Ureter (tissue), 1 donor: Measurements from ENCODE around the gene NCOR2. TPM values are rescaled to one million over a fixed set of nuclear protein-coding genes. Genes with fewer than 3 reads are reported as not detected.

Experiments
- DNase-seq: peaks from one replicate; pipeline ENCODE4 v3.0.0-alpha.2; 2020; ENCODE audit warnings: low spot score
- total RNA-seq: library from RNA; stranded (reverse); gene quantifications from one replicate; pipeline ENCODE4 v1.2.4, GENCODE V29; 2023
- donor health status: DM: yes; HTN: yes; CAD: no.

Gene NCOR2
- total RNA-seq: 200 TPM

DNA sequence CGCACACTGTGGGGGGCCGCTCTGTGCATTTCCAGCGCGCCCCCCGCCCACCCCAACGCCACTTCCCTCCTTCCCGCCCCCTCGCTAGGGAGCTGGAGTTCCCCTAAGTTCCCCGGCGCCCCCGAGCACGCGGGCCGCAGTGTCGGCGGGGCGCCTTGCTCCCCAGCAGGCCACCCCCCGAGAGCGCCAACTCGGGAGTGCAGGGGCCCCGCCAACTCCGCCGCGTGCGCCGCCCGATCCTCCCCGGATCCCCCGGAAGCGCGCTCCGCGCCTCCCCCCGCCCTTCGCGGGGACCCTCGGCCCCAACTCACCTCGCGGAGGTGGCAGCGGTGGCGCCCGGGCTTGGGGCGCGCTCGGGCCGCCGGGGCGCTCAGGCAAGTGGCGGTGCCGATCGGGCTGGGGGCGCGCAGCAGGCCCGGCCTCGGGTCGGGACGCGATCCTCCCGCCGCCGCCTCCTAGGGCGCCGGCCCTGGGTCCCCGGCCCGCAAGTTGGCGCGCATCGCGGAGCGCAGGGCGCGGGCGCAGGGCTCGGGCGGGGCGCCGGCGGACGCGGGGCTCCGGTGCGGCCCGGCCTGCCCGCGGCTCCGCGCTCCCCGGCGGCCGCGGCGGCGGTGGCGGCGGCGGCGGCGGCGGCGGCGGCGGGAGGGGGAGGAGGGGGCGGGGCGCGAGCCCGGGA lies at the start of gene NCOR2:
NCOR2 (minus strand) TSS at position 616 of the 676 bp plus-strand sequence. CDS start 72,361 bp downstream, outside the sequence.
- DNase-seq: no peak

DNA sequence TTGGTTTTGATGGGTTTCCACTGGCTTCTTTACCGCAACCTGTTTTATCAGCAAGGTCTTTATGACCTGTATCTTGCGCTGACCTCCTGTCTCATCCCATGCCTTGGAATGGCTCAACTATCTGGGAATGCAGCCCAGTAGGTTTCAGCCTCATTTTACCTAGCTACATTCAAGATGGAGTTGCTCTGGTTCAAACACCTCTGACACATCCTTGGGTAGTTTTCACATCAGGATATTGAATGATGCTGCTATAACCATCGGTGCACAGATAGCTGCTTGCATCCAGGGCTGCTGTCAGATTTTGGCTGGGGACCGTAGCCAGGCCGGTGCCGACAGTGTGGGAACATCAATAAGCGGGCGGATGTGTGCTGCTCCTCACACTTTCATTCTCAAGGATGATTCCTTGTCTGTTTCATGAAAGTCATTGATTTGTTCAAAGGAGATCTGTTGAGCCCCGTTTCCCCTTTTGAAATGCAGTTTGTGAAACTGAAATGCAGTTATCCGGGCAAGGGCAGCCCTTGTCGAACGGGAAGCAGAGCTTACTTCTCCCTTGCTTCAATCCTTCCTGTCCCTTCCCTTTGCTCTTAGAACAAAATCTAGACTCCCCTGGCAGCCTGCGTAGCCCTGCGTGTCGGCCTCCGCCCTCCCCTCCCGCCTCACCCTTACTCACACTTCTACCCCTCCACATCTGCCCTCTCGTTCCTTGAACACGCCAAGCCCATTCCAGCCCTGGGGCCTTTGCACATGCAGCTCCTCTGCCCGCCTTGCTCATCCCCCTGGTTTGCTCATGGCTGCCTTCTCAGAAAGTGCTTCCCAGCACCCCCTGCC lies 49.2 kb upstream of the NCOR2 start:
- DNase-seq: no peak

DNA sequence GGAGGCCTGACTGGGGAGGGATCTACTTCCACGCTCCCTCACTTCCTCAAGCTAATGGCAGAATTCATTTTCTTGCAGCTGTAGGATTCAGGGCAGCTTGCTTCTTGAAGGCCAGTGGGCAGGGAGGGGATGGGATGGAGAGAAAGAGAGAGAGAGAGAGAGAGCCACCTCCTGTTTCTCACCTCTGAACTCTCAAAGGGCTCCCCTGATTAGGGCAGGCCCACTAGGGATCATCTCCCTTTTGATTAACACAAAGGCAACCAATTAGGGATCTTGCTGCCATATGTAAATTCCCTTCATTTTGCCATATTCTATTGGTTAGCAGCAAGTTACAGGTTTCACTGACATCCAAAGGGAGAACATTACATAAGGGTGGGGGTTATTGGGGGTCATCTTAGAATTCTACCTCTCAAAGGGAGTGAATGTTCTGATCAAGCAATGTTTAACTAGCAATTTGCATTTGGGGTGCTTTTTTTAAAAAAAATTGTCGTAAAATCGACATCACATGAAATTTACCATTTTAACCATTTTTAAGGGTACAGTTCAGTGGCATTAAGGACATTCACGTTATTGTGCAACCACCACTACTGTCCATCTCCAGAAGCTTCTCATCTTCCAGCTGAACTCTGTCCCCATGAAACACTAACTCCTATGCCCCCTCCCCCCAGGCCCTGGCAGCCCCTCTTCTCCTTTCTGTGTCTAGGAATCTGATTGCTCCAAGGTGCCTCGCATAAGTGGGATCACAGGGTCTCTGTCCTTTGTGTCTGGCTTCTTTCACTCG lies 47.3 kb upstream of the NCOR2 start:
- DNase-seq: no peak

DNA sequence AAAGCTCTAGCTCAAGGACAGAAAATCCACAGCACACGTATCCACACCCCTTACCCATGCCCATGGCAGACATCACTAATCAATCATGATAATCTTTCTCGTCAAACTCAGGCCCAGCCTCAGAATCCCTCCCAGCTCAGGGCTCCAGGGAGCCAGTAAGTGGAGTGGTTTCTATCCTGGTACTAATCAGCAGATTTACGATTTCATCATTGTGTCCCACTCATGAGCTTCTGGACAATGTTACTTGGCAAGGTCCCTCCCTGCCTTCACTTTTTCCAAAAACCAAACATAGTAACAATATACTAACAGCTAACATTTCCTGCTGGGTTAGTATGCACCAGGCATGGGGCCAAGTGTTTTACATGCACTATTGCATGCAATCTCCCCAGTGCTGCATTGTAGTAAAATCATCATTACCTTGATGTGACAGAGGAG lies 45.8 kb upstream of the NCOR2 start:
- DNase-seq: no peak

DNA sequence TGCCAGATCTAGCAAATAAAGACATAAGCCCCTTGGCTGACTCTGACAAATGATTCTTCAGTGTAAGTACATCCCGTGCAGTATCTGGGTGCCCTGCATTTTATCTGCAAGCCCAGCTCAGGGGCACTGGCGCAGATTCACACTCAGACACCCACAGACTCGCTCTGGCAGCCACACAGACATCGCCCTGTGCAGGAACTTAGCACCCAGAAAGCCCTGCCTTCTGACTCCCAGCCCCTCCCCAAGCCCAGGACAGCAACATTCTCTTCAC lies 44.9 kb upstream of the NCOR2 start:
- no peak for DNase-seq

DNA sequence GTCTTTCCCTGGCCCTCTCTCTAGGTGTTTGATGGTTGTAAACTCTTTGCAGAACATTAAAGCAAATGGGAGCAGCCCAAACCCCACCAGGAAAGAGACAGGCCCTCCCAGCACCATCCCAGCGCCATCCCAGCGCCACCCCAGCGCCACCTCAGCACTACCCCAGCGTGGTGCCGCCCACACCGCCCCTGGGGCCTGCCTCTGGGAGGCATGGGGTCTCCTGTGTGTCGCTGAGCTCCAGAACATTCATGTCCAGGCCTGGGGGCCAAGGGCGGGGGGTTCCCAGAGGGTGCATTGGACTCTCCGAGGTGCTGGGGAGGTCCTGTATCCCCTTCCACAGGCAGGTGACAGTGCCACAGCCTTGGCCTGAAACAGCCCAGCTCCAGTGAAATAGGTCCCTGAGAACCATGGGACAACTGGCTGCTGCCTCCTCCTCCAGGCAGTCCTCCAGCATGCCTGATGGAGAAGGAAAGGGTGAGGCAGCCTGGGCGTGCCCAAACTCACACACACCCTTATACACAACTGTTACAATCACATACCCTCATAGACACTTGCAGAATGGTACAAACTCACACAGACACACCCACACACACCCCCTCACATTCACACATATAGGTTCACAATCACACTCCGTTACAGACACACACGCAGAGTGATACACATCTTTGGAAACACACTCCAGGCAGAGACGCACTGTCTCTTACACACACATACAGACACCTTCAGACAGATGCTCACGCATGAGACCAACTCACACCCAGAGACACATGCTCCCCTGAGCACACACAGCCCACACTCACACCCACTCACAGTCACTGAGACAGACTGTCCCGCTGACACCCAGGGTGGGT lies 44.4 kb upstream of the NCOR2 start:
- no peak for DNase-seq

DNA sequence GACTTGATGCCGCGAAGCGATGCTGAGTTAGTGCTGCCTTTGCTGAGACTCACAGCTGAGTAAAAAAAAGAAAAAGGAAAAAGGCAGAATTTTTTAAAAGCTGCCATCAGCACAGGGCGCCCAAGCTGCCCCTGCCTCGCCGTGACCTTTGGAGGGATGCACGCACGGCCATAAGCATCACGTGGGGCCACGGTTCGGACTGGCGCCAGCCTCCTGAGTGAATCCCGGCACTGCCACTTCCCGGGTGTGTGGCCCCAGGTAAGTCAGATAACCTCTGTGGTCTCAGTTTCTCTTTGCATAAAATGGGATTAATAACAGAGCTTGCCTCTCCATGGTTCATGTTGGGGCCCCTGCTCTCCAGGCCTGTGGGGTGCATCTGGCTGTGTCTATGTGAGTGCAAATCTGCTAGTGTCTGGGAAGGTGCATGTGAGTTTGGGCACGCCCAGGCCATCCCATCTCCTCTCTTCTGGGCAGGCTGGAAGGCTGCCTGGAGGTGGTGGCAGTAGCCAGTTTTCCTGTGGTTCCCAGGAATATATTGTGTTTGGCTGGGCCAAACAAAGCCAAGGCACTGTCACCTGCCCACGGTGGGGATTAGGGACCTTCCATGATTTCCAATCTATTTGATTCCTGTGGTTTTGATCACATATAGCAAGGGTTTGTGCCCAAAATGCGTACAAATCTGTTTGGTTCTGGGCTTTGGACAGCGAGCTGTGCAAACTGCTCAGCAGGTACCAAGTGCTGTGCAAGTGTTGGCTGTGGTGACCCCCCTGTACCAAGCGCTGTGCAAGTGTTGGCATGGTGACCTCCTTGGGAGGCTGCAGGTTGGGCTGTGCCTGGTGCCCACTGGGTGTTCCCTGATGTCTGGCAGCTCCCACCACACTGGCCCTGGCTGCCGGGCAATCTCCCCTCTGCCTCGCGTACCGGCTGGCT lies 43.5 kb upstream of the NCOR2 start:
- no peak for DNase-seq

DNA sequence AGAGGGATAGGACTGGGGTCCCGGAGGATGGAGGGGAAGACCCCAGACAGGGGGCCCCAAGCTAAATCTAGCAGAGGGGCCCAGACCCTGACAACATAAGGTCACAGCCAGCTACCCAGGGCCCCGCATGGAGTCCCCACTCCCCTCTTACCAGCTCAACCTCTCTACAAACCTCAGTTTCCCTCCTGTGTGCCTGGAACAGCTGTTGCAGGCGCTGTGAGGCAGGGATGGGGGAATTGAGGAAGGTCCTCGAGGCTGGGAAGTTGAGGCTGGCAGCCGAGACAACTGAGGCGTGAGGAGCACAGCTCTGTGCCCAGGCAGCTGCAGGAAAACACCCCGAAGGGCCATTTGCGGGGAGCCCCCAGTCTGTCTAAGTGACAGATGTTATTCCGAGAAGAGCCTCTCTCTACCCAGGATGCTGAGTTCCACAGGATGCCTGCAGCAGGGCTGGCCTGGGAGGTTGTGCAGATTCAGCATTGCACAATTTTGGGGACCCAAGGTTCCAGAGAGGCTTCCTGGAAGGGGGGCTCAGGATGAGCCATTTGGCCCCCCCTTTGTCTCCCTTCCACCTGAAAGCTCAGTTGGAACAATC lies 42.7 kb upstream of the NCOR2 start:
- DNase-seq: no peak

DNA sequence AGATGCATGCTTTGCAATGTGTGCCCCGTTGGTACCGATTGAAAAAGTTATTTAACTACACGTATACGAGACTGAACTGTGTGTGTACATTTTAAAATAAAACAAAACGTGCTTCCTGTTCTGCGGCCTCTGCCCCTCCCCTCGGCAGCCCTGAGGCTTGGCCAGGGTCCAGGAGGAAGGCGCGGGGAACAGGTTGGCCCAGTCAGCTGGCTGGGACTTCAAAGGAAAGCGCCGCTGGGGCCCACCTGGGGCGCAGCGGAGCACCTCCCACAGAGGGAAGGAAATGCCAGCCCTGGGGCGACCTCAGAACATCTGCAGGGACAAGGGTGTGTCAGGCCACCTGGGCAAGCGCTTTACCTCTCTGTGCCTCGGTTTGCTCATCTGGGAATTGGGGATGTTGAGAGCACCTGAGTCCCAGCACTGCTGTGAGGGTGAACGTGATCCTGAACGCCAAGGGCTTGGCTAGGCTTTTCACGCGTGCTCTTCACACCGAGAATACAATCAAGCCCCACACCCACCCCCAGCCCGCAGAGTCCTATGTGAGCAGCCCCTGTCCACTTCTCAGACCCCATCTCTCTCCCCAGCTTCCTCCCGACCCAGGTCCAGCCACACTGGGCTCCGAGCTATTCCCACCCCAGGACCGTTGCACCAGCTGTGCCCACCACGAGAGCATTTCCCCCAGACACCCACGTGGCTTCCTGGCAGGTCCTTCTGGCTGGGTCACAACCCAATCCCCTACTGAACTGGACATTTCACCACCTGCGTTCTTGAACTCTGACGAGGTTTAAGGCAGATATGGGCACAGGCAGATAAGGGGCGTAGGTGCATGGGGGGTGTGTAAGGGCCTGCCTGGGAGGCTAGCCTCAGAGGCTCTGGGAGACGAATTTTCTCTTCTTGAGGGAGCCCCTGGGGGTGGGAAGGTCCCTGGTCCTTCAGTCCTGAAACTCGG lies 41.9 kb upstream of the NCOR2 start:
- DNase-seq: peak; percentile 95

DNA sequence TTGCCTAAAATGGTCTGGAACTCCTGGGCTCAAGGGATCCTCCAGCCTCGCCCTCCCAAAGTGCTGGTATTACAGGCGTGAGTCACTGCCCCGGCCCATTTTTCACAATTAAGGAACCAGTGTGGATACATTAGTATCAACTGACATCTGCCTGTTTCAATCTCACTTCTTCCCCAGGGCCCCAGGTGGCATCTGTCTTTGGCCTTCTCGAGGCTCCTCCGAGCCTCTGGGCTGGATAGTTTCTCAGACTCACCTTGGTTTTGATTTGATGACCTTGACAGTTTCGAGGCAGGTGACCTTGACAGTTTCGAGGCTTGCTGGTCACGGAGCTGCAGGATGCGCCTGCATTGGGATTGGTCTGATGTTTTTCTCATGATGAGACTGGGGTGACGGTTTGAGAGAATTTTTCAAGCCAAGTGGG lies 41.0 kb upstream of the NCOR2 start:
- no peak for DNase-seq

DNA sequence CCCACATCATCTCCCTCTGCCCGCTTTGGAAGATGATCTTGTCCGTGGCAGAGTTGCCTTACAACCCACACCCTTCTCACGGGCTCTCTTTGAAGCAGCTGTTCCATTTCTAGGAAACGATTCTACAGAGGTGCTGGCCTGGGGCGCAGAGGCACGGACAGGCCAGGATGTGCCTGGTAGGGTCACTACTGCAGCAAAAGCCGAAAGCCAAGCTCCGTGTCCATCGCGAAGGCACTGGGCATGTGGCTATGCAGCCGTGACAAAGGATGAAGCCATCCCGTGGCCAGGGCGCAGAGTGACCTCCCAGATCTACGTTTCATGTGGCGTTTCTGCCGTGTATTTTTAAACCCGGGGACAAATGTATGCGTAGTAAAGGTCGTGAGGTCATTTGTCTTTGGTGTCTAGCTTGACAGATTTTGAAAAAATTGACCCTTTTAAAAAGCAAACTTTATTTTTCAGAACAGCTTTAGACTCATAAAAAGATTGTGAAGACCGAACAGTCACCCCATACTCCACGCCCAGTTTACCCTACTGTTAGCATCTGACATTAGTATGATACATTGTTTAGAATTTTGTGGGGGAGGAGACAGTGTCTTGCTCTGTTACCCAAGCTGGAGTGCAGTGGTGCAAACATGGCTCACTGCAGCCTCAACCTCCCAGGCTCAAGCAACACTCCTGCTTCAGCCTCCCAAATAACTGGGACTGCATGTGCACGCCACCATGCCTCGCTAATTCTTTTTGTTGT lies 40.4 kb upstream of the NCOR2 start:
- no peak for DNase-seq

DNA sequence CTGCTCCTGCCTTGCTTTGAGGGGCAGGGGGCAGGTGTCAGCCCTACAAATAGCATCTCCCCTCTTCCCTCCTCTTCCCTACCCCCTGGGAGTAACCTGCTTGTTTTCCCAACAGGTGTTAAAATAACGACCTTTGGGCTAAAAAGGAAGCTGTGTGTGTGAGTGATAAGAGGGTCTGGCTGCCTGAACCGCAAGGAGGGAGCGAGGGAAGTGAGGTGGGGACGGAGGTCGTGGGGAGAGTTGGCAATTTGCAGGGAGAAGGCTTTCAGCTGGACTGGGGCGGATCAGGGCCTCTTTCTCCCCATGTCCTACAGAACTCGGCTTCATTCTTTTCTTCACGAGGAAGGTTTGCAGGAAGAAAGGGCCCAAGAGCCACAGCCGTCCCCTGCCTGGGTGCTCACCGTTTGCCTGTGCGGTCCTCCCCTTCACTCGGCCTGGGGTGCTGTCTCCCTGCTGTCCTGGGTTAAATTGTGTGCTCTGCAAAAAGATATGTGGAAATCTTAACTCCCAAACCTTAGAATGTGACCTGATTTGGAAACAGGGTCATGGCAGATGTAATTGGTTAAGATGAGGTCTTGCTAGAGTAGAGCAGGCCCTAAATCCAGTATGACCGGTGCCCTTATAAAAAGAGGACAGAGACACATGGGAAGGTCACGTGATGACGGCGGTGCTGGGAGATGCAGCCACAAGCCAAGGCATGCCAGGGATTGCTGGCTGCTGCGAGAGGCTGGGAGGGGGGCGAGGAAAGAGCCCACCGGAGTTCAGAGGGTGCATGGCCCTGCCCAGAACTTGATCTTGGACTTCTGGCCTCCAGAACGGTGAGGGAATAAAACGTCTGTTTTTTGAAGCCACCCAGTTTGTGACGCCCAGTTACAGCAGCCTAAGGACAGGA lies 38.7 kb upstream of the NCOR2 start:
- no peak for DNase-seq

DNA sequence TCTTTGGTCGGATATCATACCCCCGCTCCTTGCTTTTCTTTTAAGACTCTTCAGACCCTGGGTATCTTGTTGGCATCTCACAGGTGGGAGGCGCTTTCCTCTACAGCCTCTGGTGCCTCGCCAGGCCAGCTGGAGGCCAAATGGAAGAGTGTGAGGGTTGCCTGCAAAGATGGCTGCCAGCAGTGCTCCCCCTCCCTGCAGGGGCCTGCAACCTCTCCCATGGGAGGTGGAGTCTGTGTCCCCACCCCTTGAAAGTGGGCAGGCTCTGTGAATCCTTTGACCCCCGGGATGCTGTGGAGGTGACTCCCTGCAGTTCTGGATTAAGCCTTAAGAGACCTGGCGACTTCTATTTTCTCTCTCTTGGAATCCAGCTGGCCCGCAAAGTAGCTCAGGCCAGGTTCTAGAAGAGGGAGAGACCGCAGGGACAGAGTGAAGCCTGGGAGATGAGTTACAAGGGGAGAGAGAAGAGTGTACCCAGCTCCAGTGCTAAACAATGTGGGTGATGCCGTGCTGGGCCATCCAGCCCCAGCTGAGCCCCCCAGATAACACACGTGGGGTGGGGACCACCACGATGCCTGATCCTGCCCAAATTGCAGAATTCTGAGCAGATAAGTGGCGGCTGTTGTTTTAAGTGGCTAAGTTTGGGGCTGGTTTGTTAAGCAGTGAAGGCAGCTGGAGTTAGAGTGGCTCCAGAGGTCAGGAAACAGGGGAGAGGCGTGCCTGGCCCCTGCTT lies 37.9 kb upstream of the NCOR2 start:
- DNase-seq: no peak

DNA sequence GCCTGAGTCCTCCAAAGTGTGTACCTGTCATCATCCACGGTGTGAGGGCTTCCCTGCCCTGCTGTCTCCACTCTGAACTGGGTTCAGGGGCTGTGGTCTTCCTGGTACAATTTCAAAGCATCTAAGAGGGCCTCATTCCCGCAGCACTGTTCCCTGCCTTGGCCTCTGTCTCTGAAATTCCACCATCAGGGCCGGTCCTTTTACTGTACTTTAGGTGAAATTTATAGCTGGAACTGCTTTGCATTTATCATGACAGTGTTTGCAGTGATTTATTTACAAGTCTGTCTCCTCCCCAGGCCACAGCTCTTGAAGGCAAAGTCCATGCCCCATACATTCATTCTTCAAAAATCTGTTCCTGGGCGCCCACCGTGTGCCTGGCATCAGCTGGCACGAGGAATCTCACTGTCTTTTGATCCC lies 36.9 kb upstream of the NCOR2 start:
- no peak for DNase-seq

DNA sequence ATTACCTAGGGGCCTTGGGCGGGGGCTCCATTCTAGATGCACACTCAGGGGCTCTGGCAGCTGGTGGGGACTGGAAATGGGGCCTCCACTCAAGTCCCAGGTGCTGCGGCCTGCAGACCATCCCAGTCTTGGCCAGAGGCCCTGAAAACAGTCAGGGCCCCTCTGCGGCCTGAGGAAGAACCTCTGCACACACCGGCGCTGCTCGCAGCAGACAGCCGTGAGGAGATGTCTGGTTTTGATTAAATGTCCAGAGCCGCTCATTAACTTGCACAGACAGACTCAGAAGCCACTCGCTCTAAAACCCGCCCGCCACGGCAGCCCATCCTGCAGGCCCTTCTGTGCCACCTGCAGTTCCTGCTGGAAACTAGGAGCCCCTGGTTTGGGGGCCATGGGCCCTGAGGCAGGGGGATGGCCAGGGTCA lies 36.4 kb upstream of the NCOR2 start:
- DNase-seq: no peak

DNA sequence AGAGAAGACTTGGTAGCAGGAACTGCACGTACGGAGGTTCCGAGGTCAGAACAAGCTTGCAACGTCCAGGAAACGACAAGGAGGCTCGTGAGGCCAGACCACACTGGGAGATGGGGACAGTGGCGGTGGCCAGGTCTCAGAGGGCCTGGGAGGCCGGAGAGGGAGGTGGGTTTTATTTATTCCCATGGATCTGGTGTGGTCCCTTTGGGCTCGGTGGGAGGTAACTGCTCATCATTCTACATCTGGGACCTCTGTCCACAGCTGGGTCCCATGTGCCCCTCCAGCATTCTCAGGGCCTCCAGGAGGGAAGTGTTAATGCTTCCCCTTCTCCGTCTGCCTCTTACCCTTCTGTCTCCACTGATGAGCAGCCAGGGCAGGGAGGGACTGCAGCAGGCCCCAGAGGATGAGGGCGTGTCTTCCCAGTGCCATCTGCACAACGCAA lies 35.7 kb upstream of the NCOR2 start:
- DNase-seq: no peak
